Measurements from ENCODE around the gene KIAA0513.

The KIAA0513 gene

DNA sequence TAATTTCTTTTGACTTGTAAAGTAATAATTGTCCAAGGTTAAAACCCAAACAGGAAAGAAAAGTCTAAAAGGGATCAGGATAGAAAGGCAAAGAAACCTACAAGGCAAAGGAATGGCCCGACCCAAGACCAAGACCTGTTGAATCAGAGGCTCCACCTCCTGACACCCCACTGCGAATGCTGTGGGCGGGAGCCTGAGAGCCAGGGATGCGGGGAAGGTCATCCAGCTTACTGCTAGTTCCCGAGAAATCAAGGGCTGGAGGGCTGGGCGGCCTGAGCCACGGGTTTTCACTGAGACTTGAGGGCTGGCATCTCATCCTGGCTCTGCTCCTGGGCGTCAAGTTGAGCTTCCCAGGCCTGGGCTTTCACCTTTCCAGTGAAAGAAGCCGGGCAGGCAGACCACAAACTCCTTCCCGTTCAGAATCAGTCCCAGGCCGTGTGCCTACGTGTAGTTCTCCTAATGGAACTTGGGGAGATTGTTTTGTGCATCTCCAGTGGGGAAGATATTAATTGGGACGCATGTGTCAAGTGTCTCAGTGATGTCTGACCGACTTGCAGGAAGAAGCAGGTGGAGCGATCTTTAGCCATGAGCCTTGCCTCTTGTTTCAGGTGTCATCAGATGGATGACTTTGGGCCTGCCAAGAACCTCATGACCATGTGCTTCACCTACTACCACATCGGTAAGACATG lies 47.8 kb downstream of the KIAA0513 start:
- DNase-seq, result no peak

DNA sequence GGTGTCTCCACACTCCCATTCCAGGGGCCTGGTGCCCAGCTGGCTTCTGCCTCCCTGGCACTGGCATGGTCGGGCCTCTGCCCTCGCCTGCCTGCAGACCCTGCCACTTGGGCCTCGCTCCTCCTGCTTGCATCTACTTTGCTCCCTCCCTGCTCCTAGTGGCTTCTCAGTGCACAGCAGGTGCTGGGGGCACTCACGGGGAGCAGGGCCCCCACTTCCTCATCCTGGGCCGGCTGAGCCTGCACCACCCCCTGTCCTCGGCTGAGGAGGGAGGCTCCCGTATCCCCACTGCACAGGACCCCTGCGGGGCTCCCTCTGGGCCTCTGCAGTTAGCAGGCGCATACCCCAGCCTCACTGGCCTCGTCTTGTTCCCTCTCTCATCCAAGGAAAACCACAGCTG lies 49.4 kb downstream of the KIAA0513 start:
- no peak for DNase-seq

- no peak for DNase-seq
Observed at GRCh38 chr16:85077576-85078125, 50.1 kb downstream of the KIAA0513 start.

DNA sequence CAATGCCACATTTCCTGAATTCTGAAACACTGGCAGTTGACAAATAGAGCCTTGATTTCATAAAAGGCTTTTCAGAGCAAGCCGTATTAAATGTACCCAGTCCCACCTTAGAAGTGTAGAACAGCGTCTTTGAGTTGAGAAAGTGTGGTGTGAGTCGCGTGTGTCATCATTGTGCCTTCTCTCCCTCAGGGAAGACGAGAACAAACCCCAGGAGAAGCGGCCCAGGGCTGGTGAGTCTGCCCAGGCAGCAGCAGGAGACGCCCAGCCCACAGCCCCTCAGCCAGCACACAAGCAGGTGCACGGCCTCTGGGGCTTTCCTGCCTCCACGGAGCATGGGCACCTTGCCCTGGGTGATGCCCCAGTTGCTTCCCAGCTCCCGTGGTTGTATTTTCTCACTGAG lies 50.6 kb downstream of the KIAA0513 start:
- DNase-seq, result no peak

GRCh38 chr16:85078952-85079351 lies 51.4 kb downstream of the KIAA0513 start:
- DNase-seq, result no peak

GRCh38 chr16:85079785-85080570 lies 52.4 kb downstream of the KIAA0513 start:
- no peak for DNase-seq

- DNase-seq, result no peak
Observed at GRCh38 chr16:85081038-85081437, 53.4 kb downstream of the KIAA0513 start.

DNA sequence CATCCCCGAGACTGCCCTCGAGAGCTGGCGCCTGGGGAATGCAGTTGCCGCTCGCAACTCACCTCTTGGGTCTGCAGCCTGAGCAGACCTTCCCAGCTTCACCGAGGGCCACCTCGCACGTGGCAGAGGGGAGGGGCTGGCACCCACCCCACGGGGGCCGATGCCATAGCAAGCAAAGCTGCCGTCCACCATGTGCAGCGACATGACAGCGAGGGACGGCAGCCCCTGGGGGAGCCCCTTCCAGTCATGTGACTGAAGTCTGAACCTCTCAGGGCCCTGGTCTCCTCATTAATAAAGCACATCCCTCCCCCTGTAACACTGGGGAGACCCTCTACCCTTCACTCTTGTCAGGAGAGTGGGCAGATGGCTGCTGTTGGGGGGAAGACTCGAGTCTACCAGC lies 54.2 kb downstream of the KIAA0513 start:
- DNase-seq, result no peak

DNA sequence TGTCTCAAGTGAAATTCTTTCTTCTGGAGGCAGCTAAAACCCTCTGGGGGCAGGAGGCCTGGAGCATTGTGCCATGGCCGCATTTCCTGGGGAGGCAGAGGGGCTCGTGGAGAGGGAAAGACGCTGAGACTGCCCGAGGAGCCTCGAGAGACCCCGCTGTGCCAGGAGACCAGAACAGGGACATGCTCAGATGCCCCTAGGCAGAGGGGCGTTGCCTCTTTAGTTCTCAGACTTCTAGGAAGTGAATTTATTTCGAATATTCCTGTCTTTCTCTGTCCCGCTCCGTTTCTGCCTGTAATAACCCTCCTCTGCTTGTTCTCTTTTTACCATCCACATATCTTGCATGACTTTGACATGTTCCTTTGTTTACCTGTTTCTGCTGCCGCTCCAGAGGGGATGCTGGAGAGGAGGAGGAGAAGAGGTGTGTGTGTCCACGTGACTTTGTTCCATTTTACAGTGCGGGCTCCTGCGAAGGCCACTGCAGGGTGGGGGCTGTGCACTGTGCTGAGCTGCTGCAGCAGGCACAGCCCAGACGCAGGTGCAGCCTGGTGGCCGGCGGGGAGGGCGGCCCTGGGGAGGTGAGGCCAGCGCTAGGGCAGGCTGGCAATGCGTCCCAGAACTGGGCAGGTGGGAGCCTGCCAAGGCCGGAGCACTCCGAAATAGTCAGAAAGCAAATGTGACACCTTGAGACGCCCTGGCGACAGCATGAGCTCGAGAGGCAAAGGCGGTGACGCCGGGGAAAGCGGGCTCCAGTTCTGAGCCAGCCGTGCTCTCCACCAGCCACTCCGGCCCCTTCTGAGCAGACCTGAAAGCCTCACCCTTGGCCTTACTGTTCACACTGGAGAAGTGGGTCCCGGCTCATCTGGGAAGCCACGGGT lies 54.8 kb downstream of the KIAA0513 start:
- DNase-seq, result peak; percentile 69

- DNase-seq, result no peak
Observed at GRCh38 chr16:85083051-85083639, 55.5 kb downstream of the KIAA0513 start.

GRCh38 chr16:85084841-85085510 lies 57.4 kb downstream of the KIAA0513 start:
- no peak for DNase-seq

- no peak for DNase-seq
Observed at GRCh38 chr16:85085721-85086120, 58.1 kb downstream of the KIAA0513 start.

- peak; percentile 40 for DNase-seq
Observed at GRCh38 chr16:85086347-85087291, 59.0 kb downstream of the KIAA0513 start.

DNA sequence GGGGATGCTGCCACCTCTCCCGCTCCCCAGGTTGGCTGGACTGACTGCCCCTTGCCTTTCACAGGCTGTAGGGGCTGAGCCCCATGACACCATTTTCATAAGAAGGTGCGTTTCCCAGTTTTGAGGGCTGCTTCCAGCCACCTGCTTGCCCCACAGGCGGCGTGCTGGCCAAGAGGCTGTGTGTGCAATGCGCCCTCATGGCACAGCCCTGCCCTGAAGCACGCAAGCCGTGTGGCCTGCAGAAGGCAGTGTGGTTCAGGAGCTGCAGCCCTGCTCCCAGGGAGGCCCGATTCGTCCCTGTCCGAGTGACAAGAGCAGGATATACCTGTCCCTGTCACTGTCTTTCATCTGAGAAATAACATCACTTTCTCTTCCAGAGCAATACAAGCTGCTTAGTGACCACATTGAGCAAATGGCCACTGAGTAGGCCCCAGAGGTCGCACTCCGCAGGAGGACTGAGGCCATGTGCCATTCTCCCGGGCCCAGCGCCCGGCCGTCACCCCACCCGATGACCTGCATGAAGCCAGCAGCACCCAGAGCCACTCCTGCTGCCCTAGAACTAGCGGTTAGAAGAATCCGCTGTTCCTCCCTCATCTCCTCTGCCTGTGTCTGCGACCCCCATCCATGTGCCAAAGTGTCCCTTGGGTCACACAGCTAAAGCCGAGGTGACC lies 60.4 kb downstream of the KIAA0513 start:
- DNase-seq, result no peak

DNA sequence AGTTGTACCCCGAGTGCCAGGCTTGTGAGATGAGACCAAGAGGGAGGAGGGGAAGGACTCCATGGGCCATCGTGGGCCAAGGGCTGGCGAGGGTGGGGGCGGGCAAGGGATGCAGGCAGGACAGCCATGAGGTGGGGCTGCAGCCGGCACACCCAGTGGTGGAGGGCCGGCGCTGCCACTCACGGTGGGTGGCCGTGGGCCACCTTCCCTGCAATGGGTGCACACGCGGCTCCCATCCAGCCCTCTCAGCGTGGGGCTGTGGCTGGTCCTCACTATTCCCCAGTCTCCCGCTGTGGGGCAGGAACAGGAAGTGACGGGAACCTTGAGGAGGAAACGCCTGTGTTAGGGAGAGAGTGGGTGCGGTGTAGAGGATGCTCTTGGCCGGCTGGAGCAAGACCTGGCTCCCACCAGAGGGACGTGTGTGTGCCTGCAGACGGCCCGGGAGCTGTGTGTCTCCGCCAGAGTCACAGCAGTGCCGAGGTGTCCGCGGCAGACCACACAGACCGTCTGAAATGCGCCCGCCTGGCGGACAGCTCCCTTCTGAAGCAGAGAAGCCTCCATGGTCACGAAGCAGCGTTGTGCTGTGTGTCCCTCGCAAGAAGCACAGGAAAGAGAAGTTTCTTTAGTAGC lies 61.1 kb downstream of the KIAA0513 start:
- no peak for DNase-seq

GRCh38 chr16:85089525-85089924 lies 61.9 kb downstream of the KIAA0513 start:
- no peak for DNase-seq

- no peak for DNase-seq
Observed at GRCh38 chr16:85090181-85090580, 62.6 kb downstream of the KIAA0513 start.

- DNase-seq, result no peak
Observed at GRCh38 chr16:85090873-85091521, 63.4 kb downstream of the KIAA0513 start.

DNA sequence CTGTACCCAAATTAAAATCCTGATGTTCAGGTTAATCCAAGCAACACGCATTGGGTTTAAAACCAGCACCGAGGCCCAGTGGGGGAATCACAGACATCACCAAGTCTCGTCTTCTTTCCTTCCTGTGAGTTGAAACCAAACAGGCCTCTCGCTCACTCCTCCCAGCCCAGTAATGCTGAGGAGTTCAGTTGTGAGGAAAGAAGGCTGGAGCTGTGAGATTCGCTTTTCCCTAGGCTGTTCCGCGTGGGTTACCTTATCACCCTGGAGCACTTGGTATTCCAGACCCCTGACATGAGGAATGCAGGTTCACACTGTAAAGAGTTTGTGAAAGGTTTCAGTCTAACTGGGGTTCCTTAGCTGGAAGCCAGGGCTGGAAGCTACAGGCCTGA lies 63.9 kb downstream of the KIAA0513 start:
- no peak for DNase-seq

Measured in NCI-H1105 treated with DMSO at 0.1 percent for 48 hours (cell line).